Measurements from ENCODE around the gene DOK3.

DNA sequence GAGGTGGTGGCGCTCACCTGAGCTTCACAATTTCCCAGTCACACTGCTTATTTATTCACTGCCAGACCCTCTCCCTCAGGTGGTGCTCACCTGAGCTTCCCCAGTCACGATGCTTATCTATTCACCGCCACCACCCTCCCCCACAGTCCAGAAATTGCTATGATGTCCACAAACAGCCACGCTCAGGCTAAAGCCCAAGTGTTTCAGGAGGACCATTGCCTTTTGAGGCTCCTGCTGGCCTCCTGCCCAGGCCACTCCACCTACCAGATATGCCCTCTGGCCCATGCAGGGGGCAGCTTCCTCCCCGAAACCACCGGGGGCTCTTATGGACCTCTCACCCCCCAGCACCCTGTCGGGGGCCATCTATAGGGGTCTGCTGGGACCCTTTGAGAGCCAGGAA lies 16.8 kb downstream of the DOK3 start:
- TF ChIP-seq, protein P1, sequence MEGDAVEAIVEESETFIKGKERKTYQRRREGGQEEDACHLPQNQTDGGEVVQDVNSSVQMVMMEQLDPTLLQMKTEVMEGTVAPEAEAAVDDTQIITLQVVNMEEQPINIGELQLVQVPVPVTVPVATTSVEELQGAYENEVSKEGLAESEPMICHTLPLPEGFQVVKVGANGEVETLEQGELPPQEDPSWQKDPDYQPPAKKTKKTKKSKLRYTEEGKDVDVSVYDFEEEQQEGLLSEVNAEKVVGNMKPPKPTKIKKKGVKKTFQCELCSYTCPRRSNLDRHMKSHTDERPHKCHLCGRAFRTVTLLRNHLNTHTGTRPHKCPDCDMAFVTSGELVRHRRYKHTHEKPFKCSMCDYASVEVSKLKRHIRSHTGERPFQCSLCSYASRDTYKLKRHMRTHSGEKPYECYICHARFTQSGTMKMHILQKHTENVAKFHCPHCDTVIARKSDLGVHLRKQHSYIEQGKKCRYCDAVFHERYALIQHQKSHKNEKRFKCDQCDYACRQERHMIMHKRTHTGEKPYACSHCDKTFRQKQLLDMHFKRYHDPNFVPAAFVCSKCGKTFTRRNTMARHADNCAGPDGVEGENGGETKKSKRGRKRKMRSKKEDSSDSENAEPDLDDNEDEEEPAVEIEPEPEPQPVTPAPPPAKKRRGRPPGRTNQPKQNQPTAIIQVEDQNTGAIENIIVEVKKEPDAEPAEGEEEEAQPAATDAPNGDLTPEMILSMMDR (IDR thresholded peaks at IDR 0.05) = no peak
- TF ChIP-seq POLR2AphosphoS5 (IDR thresholded peaks at IDR 0.05) (no peak), POLR2A (IDR thresholded peaks at IDR 0.05) (no peak)

Data from upper lobe of left lung (tissue), 4 donors.